ENCODE results near the gene OPCML. TPM values are rescaled to one million over a fixed set of nuclear protein-coding genes. Genes with fewer than 3 reads are reported as not detected.

Gene OPCML
- total RNA-seq, 2 donors from 2014 or later, result 0.34 TPM; not detected in 1

GRCh38 chr11:133047771-133048115, 484.6 kb downstream of the OPCML start:
- H3K36me3 ChIP-seq, result no peaks in the 10 kb centered on the region
- TF ChIP-seq POLR2A (IDR thresholded peaks at IDR 0.05), result no peak
- no peak for TF ChIP-seq CTCF (IDR thresholded peaks at IDR 0.05)
- TF ChIP-seq POLR2AphosphoS5 (IDR thresholded peaks at IDR 0.05), result no peak
- H3K27ac ChIP-seq, result no peak overlapping the region
- H3K4me3 ChIP-seq, result no peak overlapping the region
- H3K27me3 ChIP-seq (replicated peaks; ENCODE audit: insufficient read depth), result peaks cover 3% of the 10 kb centered on the region
- intact Hi-C loops (cut with DNase I), result no loop called here
- WGBS, result 78% methylated on average over 5 of the region's 5 CpGs
- no peaks in the 10 kb centered on the region for H3K4me1 ChIP-seq (replicated peaks)
- no peaks in the 10 kb centered on the region for H3K9me3 ChIP-seq
- no peak for DNase-seq (ENCODE audit: low spot score)

GRCh38 chr11:133047036-133047770, 485.1 kb downstream of the OPCML start:
- peaks cover 3% of the 10 kb centered on the region for H3K27me3 ChIP-seq (replicated peaks; ENCODE audit: insufficient read depth)
- no peak for DNase-seq (ENCODE audit: low spot score)
- no peaks in the 10 kb centered on the region for H3K4me1 ChIP-seq (replicated peaks)
- H3K4me3 ChIP-seq, result no peak overlapping the region
- 44% methylated on average over 15 of the region's 15 CpGs for WGBS
- intact Hi-C loops (cut with DNase I), result no loop called here
- H3K27ac ChIP-seq, result no peak overlapping the region
- H3K36me3 ChIP-seq, result no peaks in the 10 kb centered on the region
- TF ChIP-seq CTCF (IDR thresholded peaks at IDR 0.05), result no peak
- TF ChIP-seq POLR2A (IDR thresholded peaks at IDR 0.05), result no peak
- H3K9me3 ChIP-seq, result no peaks in the 10 kb centered on the region

GRCh38 chr11:133046252-133046651, 486.0 kb downstream of the OPCML start:
- Histone ChIP-seq H3K36me3 (no peaks in the 10 kb centered on the region), H3K4me3 (no peak overlapping the region), H3K27ac (no peak overlapping the region), H3K4me1 (replicated peaks) (no peaks in the 10 kb centered on the region), H3K9me3 (no peaks in the 10 kb centered on the region), H3K27me3 (replicated peaks; ENCODE audit: insufficient read depth) (peaks cover 3% of the 10 kb centered on the region)
- no peak for DNase-seq (ENCODE audit: low spot score)
- 55% methylated on average over 7 of the region's 7 CpGs for WGBS
- TF ChIP-seq POLR2A (IDR thresholded peaks at IDR 0.05) (no peak), POLR2AphosphoS5 (IDR thresholded peaks at IDR 0.05) (no peak), CTCF (IDR thresholded peaks at IDR 0.05) (no peak)
- intact Hi-C loops (cut with DNase I), result no loop called here

GRCh38 chr11:133041928-133042882, 490.1 kb downstream of the OPCML start:
- H3K36me3 ChIP-seq, result no peaks in the 10 kb centered on the region
- peaks cover 3% of the 10 kb centered on the region for H3K27me3 ChIP-seq (replicated peaks; ENCODE audit: insufficient read depth)
- WGBS, result 54% methylated on average over 29 of the region's 29 CpGs
- H3K9me3 ChIP-seq, result no peaks in the 10 kb centered on the region
- TF ChIP-seq POLR2AphosphoS5 (IDR thresholded peaks at IDR 0.05) (no peak), CTCF (IDR thresholded peaks at IDR 0.05) (no peak), POLR2A (IDR thresholded peaks at IDR 0.05) (no peak)
- no peak for DNase-seq (ENCODE audit: low spot score)
- intact Hi-C loops (cut with DNase I), result no loop called here
- H3K4me1 ChIP-seq (replicated peaks), result no peaks in the 10 kb centered on the region
- no peak overlapping the region for H3K4me3 ChIP-seq
- H3K27ac ChIP-seq, result no peak overlapping the region

All from prostate gland (tissue), 2 donors.